GM12864 (cell line): ENCODE measurements around the gene HPD.

ENCODE experiments used
- DNase-seq: peaks from one replicate; pipeline ENCODE4 v3.0.0-alpha.2; 2011; ENCODE audit warnings: low read depth
- H3K4me3 ChIP-seq: 2 replicates; pipeline ENCODE4 v1.5.1; 2011; ENCODE audit warnings: mild to moderate bottlenecking, low read depth, low read length, control low read depth
- TF ChIP-seq, protein P1 (sequence below): IDR thresholded peaks from 2 replicates; pipeline ENCODE4 v1.5.1; 2011; ENCODE audit warnings: low read depth, mild to moderate bottlenecking, moderate library complexity, low read length, control low read depth, inconsistent platforms; ENCODE audit errors: missing control alignments

HPD gene

GRCh38 chr12:121812921-121813896 is 45.5 kb downstream of the HPD start:
- no peak for DNase-seq
- peak overlapping the region; percentile 56; the same call in 1 of the 2 replicates for H3K4me3 ChIP-seq
- TF ChIP-seq, protein P1, sequence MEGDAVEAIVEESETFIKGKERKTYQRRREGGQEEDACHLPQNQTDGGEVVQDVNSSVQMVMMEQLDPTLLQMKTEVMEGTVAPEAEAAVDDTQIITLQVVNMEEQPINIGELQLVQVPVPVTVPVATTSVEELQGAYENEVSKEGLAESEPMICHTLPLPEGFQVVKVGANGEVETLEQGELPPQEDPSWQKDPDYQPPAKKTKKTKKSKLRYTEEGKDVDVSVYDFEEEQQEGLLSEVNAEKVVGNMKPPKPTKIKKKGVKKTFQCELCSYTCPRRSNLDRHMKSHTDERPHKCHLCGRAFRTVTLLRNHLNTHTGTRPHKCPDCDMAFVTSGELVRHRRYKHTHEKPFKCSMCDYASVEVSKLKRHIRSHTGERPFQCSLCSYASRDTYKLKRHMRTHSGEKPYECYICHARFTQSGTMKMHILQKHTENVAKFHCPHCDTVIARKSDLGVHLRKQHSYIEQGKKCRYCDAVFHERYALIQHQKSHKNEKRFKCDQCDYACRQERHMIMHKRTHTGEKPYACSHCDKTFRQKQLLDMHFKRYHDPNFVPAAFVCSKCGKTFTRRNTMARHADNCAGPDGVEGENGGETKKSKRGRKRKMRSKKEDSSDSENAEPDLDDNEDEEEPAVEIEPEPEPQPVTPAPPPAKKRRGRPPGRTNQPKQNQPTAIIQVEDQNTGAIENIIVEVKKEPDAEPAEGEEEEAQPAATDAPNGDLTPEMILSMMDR: no peak

GRCh38 chr12:121812320-121812871 is 46.3 kb downstream of the HPD start:
- H3K4me3 ChIP-seq: peak overlapping the region; percentile 56
- no peak for DNase-seq
- TF ChIP-seq, protein P1: no peak

- H3K4me3 ChIP-seq: peak overlapping the region; percentile 56
- TF ChIP-seq, protein P1: peak; percentile 82
- no peak for DNase-seq
Measured at GRCh38 chr12:121811434-121812319, 47.0 kb downstream of the HPD start.

DNA sequence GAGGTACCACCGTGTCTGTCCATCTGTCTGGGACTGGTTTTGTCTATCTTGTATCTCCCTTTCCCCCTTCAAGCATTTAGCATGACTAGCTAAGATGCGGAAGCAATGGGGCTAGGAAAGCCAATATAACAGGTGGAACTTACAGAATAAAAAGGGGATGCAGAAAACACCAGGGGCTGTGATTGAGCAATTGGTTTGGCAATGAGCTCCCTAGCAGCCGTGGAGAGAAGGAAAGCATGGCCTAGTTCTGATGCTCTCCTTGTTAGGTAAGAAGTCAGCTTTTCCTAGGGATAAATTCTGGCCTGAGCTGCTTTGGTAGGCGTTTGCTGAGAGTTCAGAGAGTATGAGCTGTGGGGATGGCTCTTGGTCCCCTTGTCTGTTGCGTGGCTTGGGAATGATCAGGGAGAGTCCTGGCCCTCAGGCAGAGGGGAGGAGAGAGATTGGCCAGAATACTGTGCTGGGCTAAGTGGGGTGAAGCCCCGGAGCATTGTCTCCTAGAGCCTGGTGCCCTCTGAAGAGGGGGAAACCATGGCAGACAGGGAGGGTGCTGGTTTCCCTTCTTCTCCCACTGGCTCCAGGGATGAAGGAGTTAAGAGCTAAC is 47.7 kb downstream of the HPD start:
- peak overlapping the region; percentile 56 for H3K4me3 ChIP-seq
- DNase-seq: no peak
- TF ChIP-seq, protein P1: no peak

GRCh38 chr12:121810234-121810817 is 48.3 kb downstream of the HPD start:
- H3K4me3 ChIP-seq: no peak overlapping the region
- no peak for DNase-seq
- TF ChIP-seq, protein P1: no peak

GRCh38 chr12:121809712-121810116 is 48.9 kb downstream of the HPD start:
- DNase-seq: no peak
- TF ChIP-seq, protein P1: no peak
- H3K4me3 ChIP-seq: no peak overlapping the region
